ENCODE data around the gene CKAP5. TPM values are rescaled to one million over a fixed set of nuclear protein-coding genes. Genes with fewer than 3 reads are reported as not detected.

Gene CKAP5
- total RNA-seq, 4 donors from 2014 or later = 30.7 to 42.3 (median 36.5) TPM

- no peak for TF ChIP-seq CTCF (IDR thresholded peaks at IDR 0.05; ENCODE audit: low read depth)
Measured at GRCh38 chr11:46769636-46770221, 76.4 kb downstream of the CKAP5 start.

- no peak for TF ChIP-seq CTCF (IDR thresholded peaks at IDR 0.05; ENCODE audit: low read depth)
Measured at GRCh38 chr11:46766656-46767055, 79.4 kb downstream of the CKAP5 start.

DNA sequence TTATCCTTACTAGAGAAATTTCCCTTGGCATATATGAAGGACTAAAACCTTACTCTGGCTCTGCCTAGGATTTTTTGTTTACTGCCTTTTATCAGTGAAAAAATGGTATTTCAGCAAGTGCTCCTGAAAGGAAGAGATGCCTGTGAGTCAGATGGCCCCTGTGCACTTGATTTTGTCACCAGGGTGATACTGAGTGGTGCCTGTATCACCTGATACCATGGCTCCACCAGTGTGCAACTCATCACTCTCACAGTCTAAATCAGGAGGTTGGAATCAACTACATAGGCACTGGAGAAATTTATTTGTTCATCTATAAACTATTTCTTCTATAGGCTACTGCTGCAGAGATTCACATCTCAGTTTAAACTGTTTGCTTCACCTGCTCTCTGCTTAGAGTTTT lies 83.8 kb downstream of the CKAP5 start:
- no peak for TF ChIP-seq CTCF (IDR thresholded peaks at IDR 0.05; ENCODE audit: low read depth)

- no peak for TF ChIP-seq CTCF (IDR thresholded peaks at IDR 0.05; ENCODE audit: low read depth)
Measured at GRCh38 chr11:46761807-46762206, 84.3 kb downstream of the CKAP5 start.

DNA sequence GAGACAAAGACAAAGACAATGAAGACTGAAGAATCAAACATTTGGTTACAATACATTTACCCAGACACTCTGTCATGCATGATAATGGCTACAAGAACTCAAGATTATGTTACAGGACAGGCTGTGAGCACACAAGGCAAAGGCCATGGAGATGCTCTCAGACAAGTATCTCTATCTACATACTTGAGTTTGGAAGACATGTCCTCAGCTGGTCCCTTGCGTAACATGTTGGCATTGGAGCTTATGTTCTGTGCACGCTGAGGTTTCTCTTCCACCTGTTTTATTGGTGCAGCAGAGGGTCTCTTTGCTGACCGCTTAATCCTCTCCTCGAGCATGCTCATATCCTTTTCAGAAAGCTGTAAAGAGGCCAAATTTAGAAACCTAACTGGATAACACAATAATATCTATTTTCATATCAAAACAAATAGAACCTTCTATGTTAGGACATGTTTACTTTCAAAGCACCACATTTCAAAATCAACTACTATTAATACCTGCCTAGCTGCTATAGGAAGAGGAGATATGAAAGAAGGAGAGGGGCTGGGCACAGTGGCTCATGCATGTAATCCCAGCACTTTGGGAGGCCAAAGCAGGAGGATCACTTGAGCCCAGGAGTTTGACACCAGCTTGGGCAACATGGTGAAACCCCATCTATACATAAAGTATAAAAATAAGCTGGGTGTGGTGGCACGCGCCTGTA lies 85.5 kb downstream of the CKAP5 start:
- TF ChIP-seq CTCF (IDR thresholded peaks at IDR 0.05; ENCODE audit: low read depth) = no peak

- TF ChIP-seq CTCF (IDR thresholded peaks at IDR 0.05; ENCODE audit: low read depth) = no peak
Measured at GRCh38 chr11:46759196-46759595, 86.9 kb downstream of the CKAP5 start.

- TF ChIP-seq CTCF (IDR thresholded peaks at IDR 0.05; ENCODE audit: low read depth) = no peak
Measured at GRCh38 chr11:46755962-46756361, 90.1 kb downstream of the CKAP5 start.
